Endothelial cell of umbilical vein (primary cell): ENCODE measurements around the gene VTI1A.

Source experiments
- CTCF ChIP-seq, 2 donors: IDR thresholded peaks; 1 replicate in 1 of 2; 2 replicates in 1 of 2; pipeline ENCODE4 v1.5.1; 2011; ENCODE audit warnings: low read length in 2 of 2, mild to moderate bottlenecking in 2 of 2, moderate library complexity in 2 of 2, control low read depth in 1 of 2, inconsistent platforms in 1 of 2, low read depth in 1 of 2; ENCODE audit not compliant: insufficient read depth in 1 of 2; ENCODE audit errors: extremely low read depth in 1 of 2
- EZH2 ChIP-seq: IDR thresholded peaks from 2 replicates; pipeline ENCODE4 v1.6.1; 2012; ENCODE audit warnings: borderline replicate concordance, low read depth, mild to moderate bottlenecking, moderate library complexity, low read length, inconsistent platforms; ENCODE audit not compliant: severe bottlenecking
- MAX ChIP-seq: IDR thresholded peaks from 2 replicates; pipeline ENCODE4 v1.6.1; 2011; ENCODE audit not compliant: insufficient read depth, insufficient read length
- MYC ChIP-seq: IDR thresholded peaks from one replicate; pipeline ENCODE4 v1.6.1; 2011; ENCODE audit warnings: mild to moderate bottlenecking, low read depth, low read length
- POLR2AphosphoS5 ChIP-seq: IDR thresholded peaks from 2 replicates; pipeline ENCODE4 v1.6.1; 2012; ENCODE audit warnings: low read depth, mild to moderate bottlenecking, control low read depth, low read length, moderate library complexity; ENCODE audit not compliant: insufficient read depth

DNA sequence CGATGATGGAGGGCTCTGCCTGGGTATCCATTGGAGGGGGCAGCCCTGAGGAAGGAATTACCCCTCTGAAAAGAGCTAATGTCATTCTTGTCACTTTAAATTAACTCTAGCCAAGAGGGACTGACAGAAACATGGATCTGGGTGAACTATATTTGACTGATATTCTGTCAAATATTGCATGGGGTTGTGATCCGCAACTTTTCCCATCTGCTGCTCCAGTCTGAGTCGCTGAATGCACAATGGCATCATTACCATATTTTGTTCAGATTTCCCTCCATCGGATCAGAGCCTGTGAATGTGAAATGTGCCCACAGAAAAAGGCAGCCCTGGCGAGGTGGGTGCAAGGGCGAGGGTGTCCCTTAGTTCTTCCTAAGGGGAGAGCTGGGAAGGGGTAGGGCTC is 402.5 kb downstream of the VTI1A start:
- TF ChIP-seq POLR2AphosphoS5 (no peak), EZH2 (no peak), CTCF (IDR thresholded peaks at IDR 0.05; ENCODE audit: extremely low read depth in 1 of 2, insufficient read depth in 1 of 2, low read depth in 1 of 2, low read length in 2 of 2) (no peak), MYC (no peak), MAX (no peak)
